Inflammatory macrophage treated with lipopolysaccharide for 1 hour (primary cell): ENCODE data around the gene TNFSF12.

Experiments
- DNase-seq, 2 donors: peaks; one replicate each; pipeline ENCODE4 v3.0.0-alpha.2; 2020 to 2022

The TNFSF12 gene, protein sequence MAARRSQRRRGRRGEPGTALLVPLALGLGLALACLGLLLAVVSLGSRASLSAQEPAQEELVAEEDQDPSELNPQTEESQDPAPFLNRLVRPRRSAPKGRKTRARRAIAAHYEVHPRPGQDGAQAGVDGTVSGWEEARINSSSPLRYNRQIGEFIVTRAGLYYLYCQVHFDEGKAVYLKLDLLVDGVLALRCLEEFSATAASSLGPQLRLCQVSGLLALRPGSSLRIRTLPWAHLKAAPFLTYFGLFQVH

DNA sequence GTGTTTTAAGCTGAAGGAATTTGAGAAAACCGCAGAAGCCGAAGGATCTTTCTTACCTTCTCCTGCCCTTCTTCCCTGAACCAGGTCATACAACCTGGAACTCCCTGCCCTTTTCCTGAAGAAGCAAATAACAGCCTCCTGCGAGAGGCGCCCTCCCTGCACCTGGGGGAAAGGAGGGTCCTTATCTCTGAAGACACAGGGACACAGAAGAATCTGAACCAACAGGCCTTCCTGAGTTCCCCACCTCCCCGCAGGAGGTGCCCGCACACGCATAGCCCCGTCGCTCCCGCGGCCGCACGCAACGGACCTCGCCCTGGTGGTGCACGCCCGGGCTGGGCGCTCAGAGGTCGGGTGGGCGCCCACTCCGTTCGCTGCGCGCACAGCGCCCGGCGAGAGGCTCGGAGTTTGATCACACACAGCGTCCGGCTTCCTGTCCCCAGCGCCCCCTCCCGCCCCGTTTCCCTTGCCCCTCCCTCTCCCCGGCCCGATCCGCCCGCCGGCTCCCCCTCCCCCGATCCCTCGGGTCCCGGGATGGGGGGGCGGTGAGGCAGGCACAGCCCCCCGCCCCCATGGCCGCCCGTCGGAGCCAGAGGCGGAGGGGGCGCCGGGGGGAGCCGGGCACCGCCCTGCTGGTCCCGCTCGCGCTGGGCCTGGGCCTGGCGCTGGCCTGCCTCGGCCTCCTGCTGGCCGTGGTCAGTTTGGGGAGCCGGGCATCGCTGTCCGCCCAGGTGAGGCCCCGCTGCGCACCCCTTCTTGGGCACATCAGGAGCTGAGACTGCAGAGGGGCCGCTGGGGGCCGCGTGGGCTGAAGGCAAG lies at the start of gene TNFSF12:
Gene TNFSF12, plus strand, starts transcription at position 474 of the 816 bp plus-strand sequence. Its CDS starts 96 bp downstream, at position 570.
- DNase-seq = peak in 1 of 2 donors; percentile 36

DNA sequence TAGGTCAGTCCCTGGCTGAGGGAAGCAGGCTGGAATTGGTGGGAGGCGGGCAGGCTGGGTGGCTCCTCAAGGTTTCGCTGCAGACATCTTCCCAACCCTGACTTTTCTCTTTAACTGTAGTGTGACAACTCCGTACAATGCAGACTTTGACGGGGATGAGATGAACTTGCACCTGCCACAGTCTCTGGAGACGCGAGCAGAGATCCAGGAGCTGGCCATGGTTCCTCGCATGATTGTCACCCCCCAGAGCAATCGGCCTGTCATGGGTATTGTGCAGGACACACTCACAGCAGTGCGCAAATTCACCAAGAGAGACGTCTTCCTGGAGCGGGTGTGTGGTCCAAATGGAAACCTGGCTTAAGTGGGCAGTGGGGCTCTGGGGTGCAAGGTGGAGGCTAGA lies 49.7 kb upstream of the TNFSF12 start:
- DNase-seq = no peak

DNA sequence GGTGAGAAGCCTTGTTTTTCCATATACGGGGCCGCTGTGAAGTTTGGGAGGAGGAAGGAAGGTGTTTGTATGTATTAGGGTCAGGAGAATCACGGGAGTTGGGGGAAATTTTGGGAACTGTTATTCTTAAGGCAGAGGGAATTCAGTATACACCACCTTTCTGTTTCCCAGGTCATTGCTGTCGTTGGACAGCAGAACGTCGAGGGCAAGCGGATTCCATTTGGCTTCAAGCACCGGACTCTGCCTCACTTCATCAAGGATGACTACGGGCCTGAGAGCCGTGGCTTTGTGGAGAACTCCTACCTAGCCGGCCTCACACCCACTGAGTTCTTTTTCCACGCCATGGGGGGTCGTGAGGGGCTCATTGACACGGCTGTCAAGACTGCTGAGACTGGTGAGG lies 47.1 kb upstream of the TNFSF12 start:
- DNase-seq = no peak

DNA sequence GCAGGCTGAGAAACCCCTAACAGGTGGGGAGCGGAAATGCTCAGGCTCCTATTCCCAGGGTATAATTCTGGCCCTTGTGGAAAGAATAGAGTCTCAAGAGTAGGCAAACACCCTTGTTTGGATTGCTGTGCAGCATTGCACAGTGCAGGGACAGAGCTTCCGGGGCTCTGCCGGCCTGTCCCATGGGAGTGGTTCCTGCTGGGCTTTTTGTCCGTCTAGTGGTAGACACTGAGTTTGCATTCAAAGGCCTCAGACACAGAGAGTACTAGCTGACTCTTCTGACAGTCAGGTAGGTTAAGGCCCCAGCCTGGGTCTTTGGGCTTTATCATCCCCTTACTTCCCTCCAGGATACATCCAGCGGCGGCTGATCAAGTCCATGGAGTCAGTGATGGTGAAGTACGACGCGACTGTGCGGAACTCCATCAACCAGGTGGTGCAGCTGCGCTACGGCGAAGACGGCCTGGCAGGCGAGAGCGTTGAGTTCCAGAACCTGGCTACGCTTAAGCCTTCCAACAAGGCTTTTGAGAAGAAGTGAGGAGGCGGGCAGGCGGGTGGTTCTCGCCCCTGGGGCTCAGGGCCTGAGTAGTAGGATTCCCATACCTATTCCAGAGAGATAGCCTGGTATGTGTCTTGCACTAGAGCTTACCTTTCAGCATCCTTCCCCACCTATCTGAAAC lies 46.5 kb upstream of the TNFSF12 start:
- no peak for DNase-seq

DNA sequence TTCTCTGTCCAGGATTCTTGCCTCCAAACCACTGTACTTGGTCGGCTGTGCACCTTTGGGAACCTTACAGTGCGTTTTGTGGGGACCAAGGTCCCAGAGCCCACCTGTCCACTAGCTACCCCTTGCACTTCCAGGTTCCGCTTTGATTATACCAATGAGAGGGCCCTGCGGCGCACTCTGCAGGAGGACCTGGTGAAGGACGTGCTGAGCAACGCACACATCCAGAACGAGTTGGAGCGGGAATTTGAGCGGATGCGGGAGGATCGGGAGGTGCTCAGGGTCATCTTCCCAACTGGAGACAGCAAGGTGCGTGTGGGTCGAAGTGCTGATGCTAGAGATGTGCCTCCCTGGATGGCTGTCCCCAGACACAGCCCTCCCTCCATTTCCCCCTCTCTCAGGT lies 45.9 kb upstream of the TNFSF12 start:
- no peak for DNase-seq

DNA sequence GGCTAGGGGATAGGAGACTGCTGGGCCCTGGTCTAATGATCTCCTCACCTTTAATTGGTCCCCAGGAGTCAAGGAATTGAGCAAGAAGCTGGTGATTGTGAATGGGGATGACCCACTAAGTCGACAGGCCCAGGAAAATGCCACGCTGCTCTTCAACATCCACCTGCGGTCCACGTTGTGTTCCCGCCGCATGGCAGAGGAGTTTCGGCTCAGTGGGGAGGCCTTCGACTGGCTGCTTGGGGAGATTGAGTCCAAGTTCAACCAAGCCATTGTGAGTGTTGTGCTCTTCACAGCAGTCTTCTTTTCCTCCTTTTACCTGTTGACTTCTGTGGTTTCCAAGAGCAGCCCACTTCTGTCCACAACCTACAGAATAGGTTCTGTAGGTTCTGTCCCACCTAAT lies 45.3 kb upstream of the TNFSF12 start:
- no peak for DNase-seq

DNA sequence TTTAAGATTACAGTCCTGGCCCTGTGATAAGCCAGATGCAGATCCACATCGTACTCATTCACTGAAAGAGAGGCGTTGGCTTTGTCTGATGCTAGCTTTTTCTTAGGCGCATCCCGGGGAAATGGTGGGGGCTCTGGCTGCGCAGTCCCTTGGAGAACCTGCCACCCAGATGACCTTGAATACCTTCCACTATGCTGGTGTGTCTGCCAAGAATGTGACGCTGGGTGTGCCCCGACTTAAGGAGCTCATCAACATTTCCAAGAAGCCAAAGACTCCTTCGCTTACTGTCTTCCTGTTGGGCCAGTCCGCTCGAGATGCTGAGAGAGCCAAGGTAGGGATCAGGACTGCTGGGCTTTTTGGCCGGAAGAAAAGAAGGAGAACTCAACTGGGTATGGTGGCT lies 40.7 kb upstream of the TNFSF12 start:
- DNase-seq = no peak

DNA sequence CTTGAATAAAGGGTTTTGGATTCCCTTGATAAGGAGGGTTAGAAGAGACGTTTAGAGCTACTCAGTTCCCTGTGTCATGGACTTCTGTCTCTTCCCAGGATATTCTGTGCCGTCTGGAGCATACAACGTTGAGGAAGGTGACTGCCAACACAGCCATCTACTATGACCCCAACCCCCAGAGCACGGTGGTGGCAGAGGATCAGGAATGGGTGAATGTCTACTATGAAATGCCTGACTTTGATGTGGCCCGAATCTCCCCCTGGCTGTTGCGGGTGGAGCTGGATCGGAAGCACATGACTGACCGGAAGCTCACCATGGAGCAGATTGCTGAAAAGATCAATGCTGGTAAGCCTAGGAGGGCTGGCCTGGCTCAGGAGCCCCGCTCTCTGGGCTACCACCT lies 40.0 kb upstream of the TNFSF12 start:
- DNase-seq = no peak

DNA sequence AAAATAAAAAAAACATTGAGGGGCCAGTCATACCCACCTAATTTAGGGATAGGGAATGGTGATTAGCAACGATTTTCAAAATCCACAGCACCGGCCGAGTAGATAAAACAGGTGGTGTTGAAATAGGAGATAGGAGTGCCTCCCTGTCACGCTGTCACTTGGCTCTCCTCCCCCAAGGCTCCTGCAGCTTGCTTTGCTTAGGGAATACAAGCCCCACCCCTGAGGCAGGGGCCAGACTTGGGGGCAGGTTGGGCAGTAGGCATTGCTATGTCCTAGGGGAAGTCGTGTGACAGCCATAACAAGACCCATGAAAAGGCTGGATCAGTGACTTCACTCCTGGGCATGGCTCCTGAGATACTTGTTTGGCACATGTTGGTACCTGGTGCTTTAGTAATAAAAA lies 38.9 kb upstream of the TNFSF12 start:
- DNase-seq = no peak

DNA sequence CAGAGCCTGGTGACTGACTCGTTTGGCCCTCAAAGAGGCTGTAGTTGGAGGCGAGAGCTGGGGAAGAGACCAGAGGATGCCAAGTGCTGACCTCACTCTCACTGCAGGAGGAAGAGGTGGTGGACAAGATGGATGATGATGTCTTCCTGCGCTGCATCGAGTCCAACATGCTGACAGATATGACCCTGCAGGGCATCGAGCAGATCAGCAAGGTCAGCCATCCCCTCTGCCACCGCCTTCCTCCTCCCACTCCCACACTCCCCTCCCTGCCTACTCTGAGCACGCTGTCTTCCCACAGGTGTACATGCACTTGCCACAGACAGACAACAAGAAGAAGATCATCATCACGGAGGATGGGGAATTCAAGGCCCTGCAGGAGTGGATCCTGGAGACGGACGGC lies 37.8 kb upstream of the TNFSF12 start:
- DNase-seq = no peak

DNA sequence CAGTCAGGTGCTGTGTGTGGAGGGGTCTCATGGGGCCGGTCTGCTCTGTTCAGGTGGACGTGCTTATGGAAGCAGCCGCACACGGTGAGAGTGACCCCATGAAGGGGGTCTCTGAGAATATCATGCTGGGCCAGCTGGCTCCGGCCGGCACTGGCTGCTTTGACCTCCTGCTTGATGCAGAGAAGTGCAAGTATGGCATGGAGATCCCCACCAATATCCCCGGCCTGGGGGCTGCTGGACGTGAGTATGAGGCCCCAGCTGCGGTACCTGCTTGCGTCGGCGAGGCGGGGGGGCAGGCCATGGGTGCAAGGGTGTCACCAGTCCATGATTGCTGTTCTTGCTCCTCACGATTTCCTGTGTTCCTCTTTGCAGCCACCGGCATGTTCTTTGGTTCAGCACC lies 36.8 kb upstream of the TNFSF12 start:
- no peak for DNase-seq

DNA sequence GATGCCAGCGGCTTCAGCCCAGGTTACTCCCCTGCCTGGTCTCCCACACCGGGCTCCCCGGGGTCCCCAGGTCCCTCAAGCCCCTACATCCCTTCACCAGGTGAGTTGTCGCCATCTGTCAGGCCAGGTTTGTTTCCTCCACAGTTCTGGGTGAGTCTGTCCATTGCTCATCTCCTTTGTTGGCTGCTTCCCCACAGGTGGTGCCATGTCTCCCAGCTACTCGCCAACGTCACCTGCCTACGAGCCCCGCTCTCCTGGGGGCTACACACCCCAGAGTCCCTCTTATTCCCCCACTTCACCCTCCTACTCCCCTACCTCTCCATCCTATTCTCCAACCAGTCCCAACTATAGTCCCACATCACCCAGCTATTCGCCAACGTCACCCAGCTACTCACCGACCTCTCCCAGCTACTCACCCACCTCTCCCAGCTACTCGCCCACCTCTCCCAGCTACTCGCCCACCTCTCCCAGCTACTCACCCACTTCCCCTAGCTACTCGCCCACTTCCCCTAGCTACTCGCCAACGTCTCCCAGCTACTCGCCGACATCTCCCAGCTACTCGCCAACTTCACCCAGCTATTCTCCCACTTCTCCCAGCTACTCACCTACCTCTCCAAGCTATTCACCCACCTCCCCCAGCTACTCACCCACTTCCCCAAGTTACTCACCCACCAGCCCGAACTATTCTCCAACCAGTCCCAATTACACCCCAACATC lies 35.9 kb upstream of the TNFSF12 start:
- DNase-seq = no peak

DNA sequence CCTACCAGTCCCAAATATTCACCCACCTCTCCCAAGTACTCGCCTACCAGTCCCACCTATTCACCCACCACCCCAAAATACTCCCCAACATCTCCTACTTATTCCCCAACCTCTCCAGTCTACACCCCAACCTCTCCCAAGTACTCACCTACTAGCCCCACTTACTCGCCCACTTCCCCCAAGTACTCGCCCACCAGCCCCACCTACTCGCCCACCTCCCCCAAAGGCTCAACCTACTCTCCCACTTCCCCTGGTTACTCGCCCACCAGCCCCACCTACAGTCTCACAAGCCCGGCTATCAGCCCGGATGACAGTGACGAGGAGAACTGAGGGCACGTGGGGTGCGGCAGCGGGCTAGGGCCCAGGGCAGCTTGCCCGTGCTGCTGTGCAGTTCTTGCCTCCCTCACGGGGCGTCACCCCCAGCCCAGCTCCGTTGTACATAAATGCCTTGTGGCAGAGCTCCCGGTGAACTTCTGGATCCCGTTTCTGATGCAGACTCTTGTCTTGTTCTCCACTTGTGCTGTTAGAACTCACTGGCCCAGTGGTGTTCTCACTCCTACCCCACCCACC lies 34.9 kb upstream of the TNFSF12 start:
- no peak for DNase-seq

DNA sequence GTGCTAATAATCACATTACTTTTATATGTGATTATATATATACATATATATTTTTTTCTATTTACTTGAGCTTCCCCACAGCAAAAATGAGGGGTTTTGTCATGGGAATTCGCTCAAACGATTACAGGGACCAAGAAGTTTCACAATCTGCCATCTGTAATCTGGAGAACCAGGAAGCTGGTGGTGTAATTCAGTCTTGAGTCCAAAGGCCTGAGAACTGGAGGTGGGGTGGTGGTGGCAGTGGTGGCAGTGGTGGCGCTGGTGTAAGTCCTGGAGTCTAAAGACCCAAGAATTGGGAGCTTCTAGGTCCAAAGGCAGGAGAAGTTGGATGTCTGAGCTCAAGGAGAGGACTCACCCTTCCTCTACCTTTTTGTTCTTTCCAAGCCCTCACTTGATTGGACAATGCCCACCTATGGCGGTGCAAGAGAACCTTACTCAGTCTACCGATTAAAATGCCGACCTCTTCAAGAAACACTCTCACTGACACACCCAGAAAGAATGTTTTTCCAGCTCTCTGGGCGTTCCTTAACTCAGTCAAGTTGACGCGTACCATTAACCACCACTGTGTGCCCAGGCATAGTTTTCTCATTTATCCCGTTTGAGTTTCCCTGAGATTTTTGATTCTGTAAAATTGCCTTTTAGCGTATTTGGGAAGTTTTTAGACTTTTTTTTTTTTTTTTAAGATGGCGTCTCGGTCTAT lies 32.8 kb upstream of the TNFSF12 start:
- peak; percentile 77 to 86 for DNase-seq

DNA sequence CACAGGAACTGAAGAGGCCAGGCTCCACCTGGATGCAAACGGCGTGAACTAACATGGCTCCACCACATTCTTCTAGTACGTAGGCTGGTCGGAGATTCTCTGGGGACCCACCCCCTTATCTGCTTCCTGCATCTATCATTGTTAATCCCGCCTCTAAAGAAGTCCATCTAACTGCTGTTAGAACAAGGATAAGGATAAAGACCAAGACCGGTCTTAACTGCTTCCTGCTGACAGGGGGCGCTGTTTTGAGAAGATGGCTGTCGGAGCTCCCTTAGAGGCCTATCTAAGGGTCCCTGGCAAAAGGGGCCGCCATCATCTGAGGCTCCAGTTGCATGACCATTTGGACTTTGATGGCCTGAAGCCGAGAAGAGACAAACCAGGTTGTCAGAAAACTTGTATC lies 25.8 kb upstream of the TNFSF12 start:
- DNase-seq = peak; percentile 14 to 62

DNA sequence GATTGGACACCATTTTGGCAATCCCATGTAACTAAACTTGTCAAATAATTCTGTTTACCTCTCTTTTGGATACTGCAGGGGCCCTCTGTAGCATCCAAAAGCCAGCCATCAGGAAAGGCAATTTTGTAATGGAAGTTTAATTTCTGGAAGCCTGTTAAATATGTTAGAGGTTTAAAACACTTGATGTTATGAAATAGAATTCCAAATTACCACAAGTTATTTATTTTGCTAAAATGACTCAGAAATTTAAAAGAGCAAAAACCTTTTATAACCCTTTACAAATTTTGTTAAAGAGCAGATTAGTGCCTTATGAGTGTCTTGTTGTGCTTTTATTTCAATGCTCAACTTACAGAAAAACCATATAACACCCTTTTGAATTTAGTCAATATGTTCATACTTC lies 20.0 kb upstream of the TNFSF12 start:
- DNase-seq = no peak

DNA sequence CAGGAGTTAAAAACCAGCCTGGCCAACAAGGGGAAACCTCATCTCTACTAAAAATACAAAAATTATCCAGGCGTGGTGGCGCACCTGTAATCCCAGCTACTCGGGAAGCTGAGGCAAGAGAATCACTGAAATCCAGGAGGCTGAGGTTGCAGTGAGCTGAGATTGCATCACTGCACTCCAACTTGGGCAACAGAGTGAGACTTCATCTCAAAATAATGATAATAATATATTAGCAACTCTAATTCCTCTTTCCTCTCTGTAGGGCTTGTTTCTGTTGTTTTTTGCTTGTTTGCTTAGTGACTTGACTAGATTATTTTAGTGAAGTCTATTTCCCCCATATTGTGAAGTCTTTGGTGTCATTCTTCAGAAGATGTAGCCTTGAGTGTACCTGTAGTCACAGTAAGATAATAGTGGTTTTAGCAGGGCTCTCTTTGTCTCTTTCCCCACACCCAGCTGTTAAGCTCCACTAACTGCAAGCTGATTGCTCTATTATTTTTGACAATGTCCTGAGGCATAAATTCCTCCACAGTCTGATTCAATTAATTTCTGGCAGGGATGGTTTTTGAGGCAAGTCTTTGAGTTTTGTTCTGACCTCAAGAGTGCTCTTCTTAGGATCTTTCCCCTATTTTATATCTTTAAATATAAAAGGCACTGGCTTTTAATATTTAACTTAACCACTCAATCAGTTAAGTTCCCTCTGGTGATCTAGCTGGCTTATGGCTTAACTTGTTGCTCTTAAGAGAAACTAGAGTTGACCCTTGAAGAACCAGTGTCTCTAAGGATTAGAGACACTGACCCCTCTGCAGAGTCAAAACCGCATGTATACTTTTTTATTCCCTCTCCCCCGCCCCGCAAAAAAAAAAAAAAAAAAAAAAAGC lies 18.6 kb upstream of the TNFSF12 start:
- peak in 1 of 2 donors; percentile 42 for DNase-seq

DNA sequence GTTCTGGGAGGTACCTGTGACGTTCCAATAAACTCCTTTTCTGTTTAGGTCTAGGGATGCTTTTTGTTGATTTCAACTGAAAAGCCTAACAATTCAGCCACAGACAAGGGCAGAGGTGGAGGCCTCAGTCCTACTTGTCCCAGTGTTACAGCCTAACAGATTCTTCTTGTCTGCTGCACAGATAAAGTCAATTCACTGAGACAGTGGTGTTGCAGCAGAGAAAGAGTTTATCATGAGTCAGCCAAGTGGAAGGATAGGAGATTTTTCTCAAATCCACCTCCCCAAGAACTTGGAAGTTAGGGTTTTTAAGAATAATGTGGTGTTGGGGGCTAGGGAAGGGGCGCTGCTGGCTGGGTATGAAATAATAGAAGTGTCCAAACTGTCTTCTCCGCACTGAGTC lies 10.8 kb upstream of the TNFSF12 start:
- DNase-seq = no peak

DNA sequence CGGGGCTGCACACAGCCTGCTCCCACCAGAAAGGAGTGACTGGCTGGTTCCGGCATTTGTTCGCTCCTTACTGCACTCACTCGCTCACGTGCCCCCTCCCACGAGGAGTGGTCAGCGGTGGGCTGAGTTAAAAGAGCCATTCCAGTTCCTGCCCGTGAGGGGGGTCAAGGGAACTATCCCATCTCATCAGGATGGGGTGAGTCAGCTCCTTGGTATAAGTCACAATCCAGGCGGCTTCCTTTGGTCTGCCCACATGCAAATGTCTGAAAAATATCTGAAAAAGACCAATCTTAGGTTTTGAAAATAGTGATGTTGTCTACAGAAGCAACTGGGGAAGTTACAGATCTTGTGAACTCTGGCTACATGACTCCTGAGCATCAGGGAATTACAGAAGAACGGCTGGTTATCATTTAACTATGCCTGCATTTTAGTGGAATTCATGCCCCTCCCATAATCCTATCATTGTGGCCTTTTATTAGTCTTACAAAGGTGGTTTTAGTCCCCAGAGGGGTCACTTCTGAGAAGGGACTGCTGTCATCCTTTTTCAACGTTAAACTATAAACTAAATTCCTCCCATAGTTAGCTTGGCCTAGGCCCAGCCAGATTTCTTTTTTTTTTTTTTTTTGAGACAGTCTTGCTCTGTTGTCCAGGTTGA lies 9.8 kb upstream of the TNFSF12 start:
- no peak for DNase-seq

DNA sequence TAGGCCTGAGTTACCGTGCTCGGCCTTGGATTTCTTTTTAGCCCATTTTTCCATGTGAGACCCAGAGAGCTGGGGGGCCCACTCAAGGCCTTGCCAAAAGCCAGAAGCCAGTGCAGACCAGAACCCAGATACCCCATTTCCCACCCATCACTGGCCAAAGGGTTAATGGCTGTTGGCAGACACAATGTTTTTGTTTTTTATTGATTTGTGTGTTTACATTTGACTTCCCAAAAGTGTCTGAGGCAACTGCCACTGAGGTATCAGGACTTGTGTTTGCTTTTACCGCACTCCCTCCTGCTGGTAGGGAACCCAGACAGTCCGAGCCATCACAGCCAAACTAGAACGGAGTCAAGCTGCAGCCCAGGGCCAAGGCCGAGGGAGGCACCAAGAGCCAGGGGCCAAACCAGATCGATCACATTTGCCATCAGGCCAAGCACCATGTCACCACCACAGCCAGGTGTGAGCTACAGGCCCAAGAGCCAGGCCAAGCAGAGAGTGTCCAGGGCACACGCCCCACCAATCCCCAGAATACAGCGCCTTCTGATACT lies 7.7 kb upstream of the TNFSF12 start:
- no peak for DNase-seq
